Transverse colon (tissue), 4 donors: ENCODE results near the gene PDE8A. TPM values are rescaled to one million over a fixed set of nuclear protein-coding genes. Genes with fewer than 3 reads are reported as not detected.

Experiments
- DNase-seq: peaks from one replicate; pipeline ENCODE4 v3.0.0-alpha.2; 2019
- H3K27ac ChIP-seq, 4 donors: fragments of 200-600 bp; sonication (generic); 2 replicates each; pipeline ENCODE4 v1.5.1; 2016 to 2018; ENCODE audit warnings: inconsistent platforms in 4 of 4
- H3K27me3 ChIP-seq: fragments of 200-600 bp; sonication (generic); 2 replicates; pipeline ENCODE4 v1.5.1; 2017; ENCODE audit warnings: inconsistent platforms
- H3K36me3 ChIP-seq, 4 donors: fragments of 200-600 bp; sonication (generic); 2 replicates each; pipeline ENCODE4 v1.5.1; 2017 to 2019; ENCODE audit warnings: inconsistent platforms in 4 of 4
- H3K4me1 ChIP-seq, 4 donors: fragments of 200-600 bp; sonication (generic); 2 replicates each; pipeline ENCODE4 v1.5.1; 2017 to 2020; ENCODE audit warnings: inconsistent platforms in 4 of 4
- H3K4me3 ChIP-seq, 4 donors: fragments of 200-600 bp; sonication (generic); 1 replicate in 1 of 4; 2 replicates in 3 of 4; pipeline versions ENCODE4 v1.5.1 to v1.6.1; 2017 to 2019; ENCODE audit warnings: inconsistent platforms in 4 of 4
- H3K9me3 ChIP-seq, 2 donors: fragments of 200-600 bp; sonication (generic); 2 replicates each; pipeline ENCODE4 v1.5.1; 2017 to 2019; ENCODE audit warnings: inconsistent platforms in 2 of 2
- EP300 ChIP-seq: sonication (generic); formaldehyde crosslinking; IDR thresholded peaks from one replicate; pipeline ENCODE4 v1.6.1; 2017; ENCODE audit warnings: antibody characterized with exemption, low read depth
- POLR2A ChIP-seq: fragments of 450-650 bp; IDR thresholded peaks from one replicate; pipeline ENCODE4 v1.6.1; 2016; ENCODE audit warnings: antibody characterized with exemption, mild to moderate bottlenecking, moderate library complexity
- POLR2AphosphoS5 ChIP-seq, 3 donors: sonication (generic); formaldehyde crosslinking; IDR thresholded peaks; one replicate each; pipeline ENCODE4 v1.6.1; 2016; ENCODE audit warnings: antibody characterized with exemption in 3 of 3
- WGBS, 2 donors: methylation state at CpG; one replicate each; pipeline ENCODE4 v1.1.5; 2018; ENCODE audit warnings: low coverage in 1 of 2; 5-methylcytosine and 5-hydroxymethylcytosine counted together
- in situ Hi-C, 4 donors: fragments of 200-750 bp; cut with MboI; loops; one replicate each; pipeline versions ENCODE4 v1.15.0 to v1.15.1; 2017; ENCODE audit warnings: low sequenced_read_pairs in 3 of 4, low pct_ligation_motif_present in 1 of 4, low pct_unique_long_range_greater_than_20kb in 1 of 4
- intact Hi-C: fragments of 100-400 bp; cut with DNase I; formaldehyde crosslinking; loops from one replicate; pipeline ENCODE4 v1.15.1; 2023; ENCODE audit warnings: low total_unique reads
- total RNA-seq, 4 donors: library from RNA; depleted of rRNA; stranded (reverse); fragments of >200 nt; gene quantifications; one replicate each; pipeline ENCODE4 v1.1.0, GENCODE V29; 2016
- TF ChIP-seq, protein P1 (sequence below), 5 experiments: fragments of 200-600 bp in 3 of 5; fragments of 450-650 bp in 2 of 5; sonication (generic) in 3 of 5; IDR thresholded peaks; 1 replicate in 2 of 5; 2 replicates in 3 of 5; pipeline ENCODE4 v1.5.1; 2016 to 2017; ENCODE audit warnings: antibody characterized with exemption in 5 of 5, inconsistent platforms in 3 of 5, mild to moderate bottlenecking in 2 of 5, moderate library complexity in 1 of 5

PDE8A gene
- total RNA-seq, 4 donors from 2014 or later, result 115 to 188 (median 165) TPM

DNA sequence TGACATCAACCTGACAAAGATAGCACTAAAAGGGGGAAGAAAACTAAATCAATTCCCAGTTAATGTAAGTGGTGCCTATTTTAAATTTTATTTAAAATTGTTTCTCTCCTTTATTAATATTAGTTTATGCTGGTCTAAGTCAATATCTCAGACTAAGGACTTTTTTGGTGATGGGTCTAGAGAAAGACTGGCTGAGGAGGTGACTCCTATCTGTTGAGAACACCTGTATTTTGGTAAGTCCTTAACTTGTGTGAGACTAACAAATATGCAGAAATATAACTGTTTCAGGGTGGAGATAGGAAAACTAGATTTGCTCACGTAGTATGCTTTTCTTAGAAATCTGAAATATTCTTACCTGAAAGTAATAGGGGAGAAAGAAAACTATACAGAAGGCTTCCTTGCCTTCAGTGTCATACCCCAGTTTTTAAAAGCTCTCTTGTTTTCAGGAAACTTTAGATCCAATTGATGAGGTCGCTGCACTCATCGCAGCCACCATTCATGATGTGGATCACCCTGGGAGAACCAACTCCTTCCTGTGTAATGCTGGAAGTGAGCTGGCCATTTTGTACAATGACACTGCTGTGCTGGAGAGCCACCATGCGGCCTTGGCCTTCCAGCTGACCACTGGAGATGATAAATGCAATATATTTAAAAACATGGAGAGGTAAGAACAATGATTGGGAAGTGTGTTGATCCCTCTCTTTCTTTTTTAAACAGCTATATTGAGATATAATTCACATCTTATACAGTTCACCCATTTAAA is 138.9 kb downstream of the PDE8A start:
- no peaks in the 10 kb centered on the region for H3K27me3 ChIP-seq
- TF ChIP-seq, protein P1, sequence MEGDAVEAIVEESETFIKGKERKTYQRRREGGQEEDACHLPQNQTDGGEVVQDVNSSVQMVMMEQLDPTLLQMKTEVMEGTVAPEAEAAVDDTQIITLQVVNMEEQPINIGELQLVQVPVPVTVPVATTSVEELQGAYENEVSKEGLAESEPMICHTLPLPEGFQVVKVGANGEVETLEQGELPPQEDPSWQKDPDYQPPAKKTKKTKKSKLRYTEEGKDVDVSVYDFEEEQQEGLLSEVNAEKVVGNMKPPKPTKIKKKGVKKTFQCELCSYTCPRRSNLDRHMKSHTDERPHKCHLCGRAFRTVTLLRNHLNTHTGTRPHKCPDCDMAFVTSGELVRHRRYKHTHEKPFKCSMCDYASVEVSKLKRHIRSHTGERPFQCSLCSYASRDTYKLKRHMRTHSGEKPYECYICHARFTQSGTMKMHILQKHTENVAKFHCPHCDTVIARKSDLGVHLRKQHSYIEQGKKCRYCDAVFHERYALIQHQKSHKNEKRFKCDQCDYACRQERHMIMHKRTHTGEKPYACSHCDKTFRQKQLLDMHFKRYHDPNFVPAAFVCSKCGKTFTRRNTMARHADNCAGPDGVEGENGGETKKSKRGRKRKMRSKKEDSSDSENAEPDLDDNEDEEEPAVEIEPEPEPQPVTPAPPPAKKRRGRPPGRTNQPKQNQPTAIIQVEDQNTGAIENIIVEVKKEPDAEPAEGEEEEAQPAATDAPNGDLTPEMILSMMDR (IDR thresholded peaks at IDR 0.05), result no peak
- no peak for TF ChIP-seq POLR2AphosphoS5 (IDR thresholded peaks at IDR 0.05)
- H3K36me3 ChIP-seq, result peaks cover 0 to 46% (median 11%) of the 10 kb centered on the region in 4 donors
- no peaks in the 10 kb centered on the region for H3K4me1 ChIP-seq
- intact Hi-C loops (no loop called here), in situ Hi-C loops (no loop called here)
- 90% methylated on average over 3 to 4 of the region's 4 CpGs for WGBS, 2 donors
- DNase-seq, result no peak
- H3K9me3 ChIP-seq, result no peaks in the 10 kb centered on the region
- no peak overlapping the region for H3K4me3 ChIP-seq
- H3K27ac ChIP-seq, result no peak overlapping the region

DNA sequence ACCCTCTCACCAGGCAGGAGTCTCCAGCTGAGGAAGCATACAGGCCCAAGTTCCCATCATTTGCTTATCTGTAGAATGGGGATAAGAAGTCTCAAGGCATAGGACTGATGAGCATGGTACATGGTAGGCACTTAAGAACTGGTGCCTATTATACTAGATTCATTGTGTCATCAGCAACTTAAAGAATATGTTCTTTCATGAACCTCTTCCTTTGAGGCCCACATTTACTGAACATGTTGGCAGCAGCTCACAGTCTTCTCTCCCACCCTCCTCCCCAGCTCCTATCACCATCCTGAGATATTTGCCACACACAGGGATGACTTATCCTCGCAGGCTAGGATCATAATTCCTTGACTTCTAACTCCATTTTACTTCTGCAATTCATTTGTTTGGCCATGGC is 142.5 kb downstream of the PDE8A start:
- in situ Hi-C loops, result no loop called here
- 82 to 100% methylated on average over 1 of the region's 1 CpG for WGBS, 2 donors
- DNase-seq, result no peak
- no peaks in the 10 kb centered on the region for H3K27me3 ChIP-seq
- H3K36me3 ChIP-seq, result peaks cover 0 to 78% (median 23%) of the 10 kb centered on the region in 4 donors
- no peak overlapping the region for H3K27ac ChIP-seq
- H3K9me3 ChIP-seq, result no peaks in the 10 kb centered on the region
- TF ChIP-seq, protein P1 (IDR thresholded peaks at IDR 0.05), result no peak
- TF ChIP-seq EP300, result no peak
- TF ChIP-seq POLR2A, result no peak
- no peak for TF ChIP-seq POLR2AphosphoS5 (IDR thresholded peaks at IDR 0.05)
- intact Hi-C loops, result no loop called here
- H3K4me1 ChIP-seq, result no peaks in the 10 kb centered on the region
- no peak overlapping the region for H3K4me3 ChIP-seq

DNA sequence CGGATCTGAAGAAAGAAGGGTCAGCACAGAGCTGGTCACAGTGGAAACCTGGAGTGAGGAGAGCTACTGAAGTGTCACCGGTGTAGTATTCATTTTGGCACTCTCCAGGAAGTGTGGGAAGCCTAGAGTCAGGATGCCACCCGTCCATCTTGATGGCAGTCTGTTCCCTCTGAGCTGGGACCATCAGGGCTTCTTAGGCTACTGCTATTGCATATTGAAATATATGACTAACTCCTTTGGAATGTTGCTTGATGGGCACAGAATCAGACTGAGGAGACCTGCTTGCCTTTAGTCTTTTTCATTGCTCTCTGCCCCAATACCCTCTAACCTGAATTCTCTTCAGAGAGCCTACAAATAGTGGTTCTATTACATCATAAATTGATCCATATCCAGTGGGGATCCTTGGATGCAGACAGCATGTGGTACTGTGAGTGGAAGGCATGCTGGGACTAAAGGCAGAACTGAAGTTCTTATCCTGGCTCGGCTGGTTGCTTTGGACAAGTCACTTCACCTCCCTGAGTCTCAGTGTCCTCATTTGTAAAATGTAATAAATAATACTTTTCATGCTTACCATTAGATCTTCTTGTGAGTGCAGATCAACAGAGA is 143.5 kb downstream of the PDE8A start:
- in situ Hi-C loops, result loop anchor here in 1 of 4 donors (25.0 kb wide), 1 partner anchor 163 kb away; no protein-coding TSS in a partner anchor
- TF ChIP-seq POLR2A (no peak), POLR2AphosphoS5 (IDR thresholded peaks at IDR 0.05) (no peak), EP300 (no peak)
- TF ChIP-seq, protein P1 (IDR thresholded peaks at IDR 0.05), result no peak
- no peaks in the 10 kb centered on the region for H3K4me1 ChIP-seq
- intact Hi-C loops, result no loop called here
- WGBS, 2 donors, result 93 to 95% methylated on average over 2 to 4 of the region's 4 CpGs
- H3K4me3 ChIP-seq, result no peak overlapping the region
- peaks cover 0 to 77% (median 24%) of the 10 kb centered on the region in 4 donors for H3K36me3 ChIP-seq
- no peak for DNase-seq
- no peak overlapping the region for H3K27ac ChIP-seq
- no peaks in the 10 kb centered on the region for H3K9me3 ChIP-seq
- no peaks in the 10 kb centered on the region for H3K27me3 ChIP-seq

DNA sequence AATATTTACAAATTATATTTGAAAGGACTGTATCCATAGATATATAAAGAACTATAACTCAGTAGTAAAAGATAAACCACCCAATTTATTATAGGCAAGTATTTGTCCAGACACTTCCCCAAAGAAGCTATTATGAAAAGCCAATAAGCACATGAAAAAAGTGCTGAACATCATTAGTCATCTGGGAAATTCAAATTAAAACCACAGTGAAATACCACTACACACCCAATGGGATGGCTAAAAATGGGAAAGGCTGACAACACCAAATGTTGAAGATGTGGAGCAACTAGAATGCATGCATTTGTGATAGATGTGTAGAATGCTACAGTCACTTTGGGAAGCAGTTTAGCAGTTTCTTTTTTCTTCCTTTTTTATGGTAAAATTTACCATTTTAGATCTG is 147.0 kb downstream of the PDE8A start:
- H3K36me3 ChIP-seq, result peaks cover 0 to 68% (median 22%) of the 10 kb centered on the region in 4 donors
- no peak overlapping the region for H3K4me3 ChIP-seq
- H3K27ac ChIP-seq, result no peak overlapping the region
- in situ Hi-C loops (loop anchor here in 1 of 4 donors (25.0 kb wide), 1 partner anchor 166 kb away; no protein-coding TSS in a partner anchor), intact Hi-C loops (no loop called here)
- TF ChIP-seq POLR2A (no peak), EP300 (no peak), POLR2AphosphoS5 (IDR thresholded peaks at IDR 0.05) (no peak)
- TF ChIP-seq, protein P1 (IDR thresholded peaks at IDR 0.05), result no peak
- no peaks in the 10 kb centered on the region for H3K4me1 ChIP-seq
- DNase-seq, result no peak
- H3K9me3 ChIP-seq, result no peaks in the 10 kb centered on the region
- H3K27me3 ChIP-seq, result no peaks in the 10 kb centered on the region
